ENCODE results near the gene YTHDF1. TPM values are rescaled to one million over a fixed set of nuclear protein-coding genes. Genes with fewer than 3 reads are reported as not detected.

YTHDF1 gene
- total and polyA plus RNA-seq, 2 of the 8 experiments (the other 6 are each of a cell fraction or from before 2014, with no cell fraction given), result 32.8 to 66.0 TPM

DNA sequence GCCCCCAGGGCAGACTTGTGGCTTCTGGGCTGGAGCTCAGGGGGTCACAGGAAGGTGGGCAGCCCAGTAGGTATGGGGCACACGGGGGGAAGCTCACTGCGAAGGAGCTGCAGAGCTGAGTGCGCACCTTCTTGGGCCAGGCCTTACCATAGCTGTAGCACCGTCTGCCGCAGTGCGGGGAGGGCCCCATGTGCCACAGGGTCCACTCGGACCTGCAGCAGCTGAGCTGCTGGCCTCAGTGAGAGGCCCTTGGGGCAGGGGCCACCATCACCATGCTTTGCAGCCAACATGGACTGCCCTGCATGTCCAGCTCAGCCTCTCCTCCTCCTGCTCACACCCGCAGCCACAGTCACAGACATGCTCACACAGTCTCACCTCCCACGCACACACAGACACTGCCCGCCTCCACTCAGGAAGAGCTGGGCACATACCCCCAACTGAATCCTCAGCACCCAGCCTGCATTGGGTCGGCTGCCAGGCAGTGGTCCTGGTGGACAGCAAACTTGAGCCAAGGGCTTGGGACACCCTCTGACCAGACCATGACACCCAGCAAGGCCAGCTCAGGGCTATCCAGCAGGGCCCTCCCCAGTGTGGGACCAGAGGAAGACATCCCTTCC is 35.3 kb downstream of the YTHDF1 start:
- H3K4me2 ChIP-seq (ENCODE audit: insufficient read depth in 1 of 2, low read depth in 2 of 2, low read length in 2 of 2), result no peak overlapping the region
- H3K79me2 ChIP-seq (ENCODE audit: control insufficient read depth in 1 of 2, insufficient read depth in 2 of 2, low read length in 2 of 2), result no peaks in the 10 kb centered on the region
- H2BK5ac ChIP-seq (ENCODE audit: low read depth, low read length), result no peak overlapping the region; the same call in 1 of the 2 replicates
- peaks cover 20 to 29% (median 25%) of the 10 kb centered on the region in 4 experiments for H3K27me3 ChIP-seq (replicated peaks in 1 of 4; ENCODE audit: control insufficient read depth in 3 of 4, extremely low read depth in 1 of 4, insufficient read depth in 3 of 4, low read length in 3 of 4)
- no peak overlapping the region for H3K27ac ChIP-seq (ENCODE audit: low read depth, low read length)
- no peak overlapping the region for H3K18ac ChIP-seq (ENCODE audit: extremely low read depth, low read length)
- ChIA-PET CTCF (ENCODE audit: partially characterized antibody) (interaction anchor here (0.7 to 6.4 kb wide), 26 partner anchors 8 to 221 kb away, joined by 3 to 59 read pairs (median 4); partner anchors contain the start of gene NKAIN4), POLR2A (ENCODE audit: partially characterized antibody) (interaction anchor here (0.7 to 2.2 kb wide), 5 partner anchors 12 to 38 kb away, joined by 4 to 7 read pairs (median 4); no protein-coding TSS in a partner anchor)
- no peak overlapping the region for H2BK120ac ChIP-seq (replicated peaks; ENCODE audit: low read depth, low read length)
- peak overlapping the region; percentile 95; the same call in 1 of the 2 replicates for H2BK15ac ChIP-seq (ENCODE audit: low read length)
- peaks cover 0 to 4% of the 10 kb centered on the region in 2 experiments; a peak in 2 of 4 replicates for H3K9me3 ChIP-seq (ENCODE audit: insufficient read depth in 2 of 2, low read depth in 1 of 2, low read length in 1 of 2)
- no peak overlapping the region for H3K9ac ChIP-seq (replicated peaks in 1 of 4; ENCODE audit: extremely low read depth in 1 of 4, low read depth in 3 of 4, low read length in 3 of 4)
- no peak overlapping the region for H3K56ac ChIP-seq (replicated peaks; ENCODE audit: insufficient read length, low read depth, low read length)
- no peak overlapping the region for H2BK20ac ChIP-seq (ENCODE audit: low read length)
- no peak for DNase-seq (ENCODE audit: low read depth in 1 of 2, low spot score in 2 of 2)
- H3K14ac ChIP-seq (ENCODE audit: insufficient read length), result no peak overlapping the region
- no peak overlapping the region for H2AK5ac ChIP-seq (ENCODE audit: low read depth, low read length)
- no peaks in the 10 kb centered on the region for H3K79me1 ChIP-seq (ENCODE audit: low read depth, low read length)
- H2BK12ac ChIP-seq (ENCODE audit: low read depth, low read length), result peak overlapping the region; percentile 71; the same call in 1 of the 2 replicates
- H4K5ac ChIP-seq (ENCODE audit: insufficient read length, low read depth, low read length), result no peak overlapping the region
- no peak for FAIRE-seq
- no peak overlapping the region for H4K91ac ChIP-seq (replicated peaks; ENCODE audit: insufficient read length, low read length)
- peak overlapping the region; percentile 57 for H3K4ac ChIP-seq (replicated peaks; ENCODE audit: insufficient read length, low read depth, low read length)
- no peak overlapping the region for H3K23ac ChIP-seq (ENCODE audit: insufficient read length)
- TF ChIP-seq KDM4A (IDR thresholded peaks at IDR 0.05; ENCODE audit: low read depth, low read length, severe bottlenecking) (no peak), SP2 (IDR thresholded peaks at IDR 0.05; ENCODE audit: low read length) (no peak), RAD21 (IDR thresholded peaks at IDR 0.05 in 1 of 2, conservative IDR thresholded peaks at IDR 0.05 in 1 of 2; ENCODE audit: low read depth in 2 of 2, low read length in 2 of 2) (no peak), GABPA (IDR thresholded peaks at IDR 0.05; ENCODE audit: borderline replicate concordance, insufficient read depth, low read length) (no peak), SP1 (IDR thresholded peaks at IDR 0.05; ENCODE audit: low read depth, low read length) (no peak), KDM5A (IDR thresholded peaks at IDR 0.05; ENCODE audit: low read length) (no peak), SIN3A (conservative IDR thresholded peaks at IDR 0.05 in 1 of 2, IDR thresholded peaks at IDR 0.05 in 1 of 2; ENCODE audit: low read depth in 1 of 2, low read length in 2 of 2) (no peak), KDM1A (IDR thresholded peaks at IDR 0.05; ENCODE audit: borderline replicate concordance, low read length) (no peak), RNF2 (IDR thresholded peaks at IDR 0.05; ENCODE audit: borderline replicate concordance, low read depth, low read length, missing control alignments, poor library complexity, severe bottlenecking) (no peak)
- TF ChIP-seq, protein P1, sequence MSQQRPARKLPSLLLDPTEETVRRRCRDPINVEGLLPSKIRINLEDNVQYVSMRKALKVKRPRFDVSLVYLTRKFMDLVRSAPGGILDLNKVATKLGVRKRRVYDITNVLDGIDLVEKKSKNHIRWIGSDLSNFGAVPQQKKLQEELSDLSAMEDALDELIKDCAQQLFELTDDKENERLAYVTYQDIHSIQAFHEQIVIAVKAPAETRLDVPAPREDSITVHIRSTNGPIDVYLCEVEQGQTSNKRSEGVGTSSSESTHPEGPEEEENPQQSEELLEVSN (IDR thresholded peaks at IDR 0.05), result no peak
- no peak overlapping the region for H2AFZ ChIP-seq (ENCODE audit: low read length)
- H3K4me3 ChIP-seq (ENCODE audit: extremely low read depth in 1 of 4, insufficient read depth in 2 of 4, low read depth in 3 of 4, low read length in 4 of 4), result no peak overlapping the region
- 86% methylated on average over 11 of the region's 11 CpGs; no CpG with 5 or more reads in 1 of the 2 experiments for WGBS, 2 experiments (ENCODE audit: extremely low coverage in 1 of 2, insufficient coverage in 1 of 2, insufficient read length in 1 of 2, insufficient replicate concordance in 2 of 2, low coverage in 1 of 2, low lambda C conversion rate in 2 of 2, missing lambda C conversion rate in 1 of 2)
- peaks cover 15% of the 10 kb centered on the region for H3K23me2 ChIP-seq (ENCODE audit: low read depth, low read length)
- H4K20me1 ChIP-seq (replicated peaks in 1 of 2; ENCODE audit: control insufficient read depth in 1 of 2, insufficient read depth in 2 of 2, low read length in 2 of 2), result peaks cover 3 to 15% of the 10 kb centered on the region in 2 experiments
- peak overlapping the region; percentile 45; the same call in 1 of the 2 replicates for H4K8ac ChIP-seq (ENCODE audit: extremely low read depth, insufficient read depth, low read length)
- H3K4me1 ChIP-seq (replicated peaks in 1 of 4; ENCODE audit: control insufficient read depth in 3 of 4, insufficient read depth in 4 of 4, low read length in 3 of 4), result peaks cover 3 to 35% (median 20%) of the 10 kb centered on the region in 4 experiments; a peak in 6 of 7 replicates
- H3K36me3 ChIP-seq (ENCODE audit: control insufficient read depth in 2 of 4, insufficient read depth in 4 of 4, low read length in 3 of 4), result no peaks in the 10 kb centered on the region

All from H1 (cell line).